Astrocyte of the spinal cord (primary cell): ENCODE measurements around the gene MCAT.
"Not testable (repeated sequence)": the region's sequence is repeated elsewhere in the genome, so short reads cannot be mapped to it uniquely, and the experiment has no call there.

Experiments used
- DNase-seq: peaks from one replicate; pipeline ENCODE4 v3.0.0; 2011; ENCODE audit warnings: low read depth, low spot score
- H3K4me3 ChIP-seq: 2 replicates; pipeline ENCODE4 v1.5.1; 2011; ENCODE audit warnings: low read depth, mild to moderate bottlenecking, low read length, moderate library complexity
- CTCF ChIP-seq: IDR thresholded peaks from 2 replicates; pipeline ENCODE4 v1.5.1; 2012; ENCODE audit warnings: low read depth, mild to moderate bottlenecking, low read length, inconsistent platforms
- in situ Hi-C: cut with HindIII; loops from 2 replicates; pipeline ENCODE4 v1.10.0; 2017; ENCODE audit warnings: low sequenced_read_pairs

The MCAT gene

GRCh38 chr22:43147821-43148220 lies 4.6 kb upstream of the MCAT start:
- DNase-seq: no peak
- in situ Hi-C loops: no loop called here
- no peak for TF ChIP-seq CTCF
- no peak overlapping the region for H3K4me3 ChIP-seq

GRCh38 chr22:43146332-43146731 lies 3.1 kb upstream of the MCAT start:
- in situ Hi-C loops, DNase-seq, H3K4me3 ChIP-seq: not testable (repeated sequence)

- DNase-seq, H3K4me3 ChIP-seq, in situ Hi-C loops: not testable (repeated sequence)
Observed at GRCh38 chr22:43145371-43145770, 2.2 kb upstream of the MCAT start.

- no peak for TF ChIP-seq CTCF
- no peak overlapping the region for H3K4me3 ChIP-seq
- in situ Hi-C loops: no loop called here
- no peak for DNase-seq
Observed at GRCh38 chr22:43144949-43145348, 1.8 kb upstream of the MCAT start.

GRCh38 chr22:43136801-43137200 lies 6.4 kb downstream of the MCAT start:
- no peak for TF ChIP-seq CTCF
- no peak overlapping the region for H3K4me3 ChIP-seq
- no peak for DNase-seq
- in situ Hi-C loops: no loop called here

- TF ChIP-seq CTCF: peak; percentile 81
- in situ Hi-C loops: no loop called here
- DNase-seq: peak; percentile 23
- no peak overlapping the region for H3K4me3 ChIP-seq
Observed at GRCh38 chr22:43136255-43136654, 6.9 kb downstream of the MCAT start.

- DNase-seq: no peak
- H3K4me3 ChIP-seq: no peak overlapping the region
- TF ChIP-seq CTCF: no peak
- in situ Hi-C loops: no loop called here
Observed at GRCh38 chr22:43135565-43135964, 7.6 kb downstream of the MCAT start.

GRCh38 chr22:43134553-43134952 lies 8.6 kb downstream of the MCAT start:
- no peak for DNase-seq
- in situ Hi-C loops: no loop called here
- TF ChIP-seq CTCF: no peak
- H3K4me3 ChIP-seq: no peak overlapping the region
